Mucosa of rectum (tissue), 2 donors: Measurements from ENCODE around the gene RPS6KA5.
A peak's percentile ranks its signal among the peaks of the same experiment; 100 is the strongest.
"Not testable (repeated sequence)": the region's sequence is repeated elsewhere in the genome, so short reads cannot be mapped to it uniquely, and the experiment has no call there.

ENCODE experiments used
- H3K27ac ChIP-seq, 2 donors: one replicate each; pipeline ENCODE4 v1.7.0; 2013; ENCODE audit warnings: inconsistent platforms in 2 of 2, low read depth in 2 of 2, low read length in 2 of 2
- H3K27me3 ChIP-seq, 2 donors: one replicate each; pipeline ENCODE4 v1.7.0; 2013; ENCODE audit warnings: low read length in 2 of 2; ENCODE audit not compliant: control insufficient read depth in 2 of 2, insufficient read depth in 2 of 2
- H3K36me3 ChIP-seq, 2 donors: one replicate each; pipeline ENCODE4 v1.7.0; 2013; ENCODE audit warnings: low read length in 2 of 2; ENCODE audit not compliant: control insufficient read depth in 2 of 2, insufficient read depth in 2 of 2
- H3K4me1 ChIP-seq, 2 donors: one replicate each; pipeline ENCODE4 v1.7.0; 2013; ENCODE audit warnings: low read length in 2 of 2, mild to moderate bottlenecking in 1 of 2; ENCODE audit not compliant: control insufficient read depth in 2 of 2, insufficient read depth in 2 of 2
- H3K4me3 ChIP-seq, 2 donors: one replicate each; pipeline ENCODE4 v1.7.0; 2013; ENCODE audit warnings: low read length in 2 of 2
- H3K9ac ChIP-seq, 2 donors: one replicate each; pipeline ENCODE4 v1.7.0; 2013; ENCODE audit warnings: low read length in 2 of 2, low read depth in 1 of 2, mild to moderate bottlenecking in 1 of 2
- H3K9me3 ChIP-seq, 2 donors: one replicate each; pipeline ENCODE4 v1.7.0; 2013; ENCODE audit warnings: low read length in 2 of 2; ENCODE audit not compliant: control insufficient read depth in 2 of 2
- donor health status: healthy.
- donor health status: Normal muscosa, but diverticular disease.

Gene RPS6KA5

DNA sequence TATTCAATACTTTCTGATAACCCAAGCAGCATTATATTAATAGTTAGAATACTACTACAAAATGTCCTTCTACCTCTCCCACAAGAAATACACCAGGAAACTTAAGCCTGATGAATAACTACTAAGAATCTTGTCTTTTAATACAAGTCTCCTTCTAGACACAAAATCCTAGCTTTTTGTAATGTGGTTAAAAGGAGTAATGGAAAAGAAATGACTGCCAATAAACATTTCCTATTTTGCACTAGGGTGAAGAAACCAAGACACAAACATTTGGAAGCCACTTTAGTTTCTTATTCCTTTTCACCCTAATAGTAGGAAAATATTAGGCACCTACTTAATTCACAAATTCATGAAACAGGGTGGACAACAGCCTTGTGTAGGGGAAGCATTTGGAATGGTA is 192.9 kb downstream of the RPS6KA5 start:
- no peak overlapping the region for H3K4me3 ChIP-seq
- H3K9me3 ChIP-seq: no peaks in the 10 kb centered on the region
- H3K9ac ChIP-seq: no peak overlapping the region
- H3K36me3 ChIP-seq: peaks cover 3 to 4% of the 10 kb centered on the region in 2 donors
- no peaks in the 10 kb centered on the region for H3K4me1 ChIP-seq
- H3K27me3 ChIP-seq: no peaks in the 10 kb centered on the region
- no peak overlapping the region for H3K27ac ChIP-seq

DNA sequence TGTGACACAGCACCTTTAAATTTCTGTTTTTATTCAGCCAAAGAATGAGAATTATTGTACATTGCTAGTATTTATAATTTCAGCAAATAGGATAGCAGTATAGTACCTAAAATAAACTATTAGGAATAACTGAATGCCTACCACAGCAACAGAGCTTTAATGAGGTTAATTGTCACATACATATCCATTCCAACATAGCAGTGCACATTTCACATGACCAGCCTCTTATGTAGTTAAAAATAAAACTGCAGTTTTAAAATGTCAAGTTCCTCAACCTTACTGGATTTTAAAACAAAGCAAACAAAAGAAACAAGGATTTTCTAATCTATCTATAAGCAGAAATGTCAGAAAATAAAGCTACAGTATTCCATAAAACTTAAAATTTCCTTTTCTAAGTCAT is 193.6 kb downstream of the RPS6KA5 start:
- peaks cover 1% of the 10 kb centered on the region in 2 donors for H3K36me3 ChIP-seq
- no peaks in the 10 kb centered on the region for H3K9me3 ChIP-seq
- H3K4me1 ChIP-seq: no peaks in the 10 kb centered on the region
- H3K9ac ChIP-seq: no peak overlapping the region
- H3K4me3 ChIP-seq: no peak overlapping the region
- no peaks in the 10 kb centered on the region for H3K27me3 ChIP-seq
- no peak overlapping the region for H3K27ac ChIP-seq

DNA sequence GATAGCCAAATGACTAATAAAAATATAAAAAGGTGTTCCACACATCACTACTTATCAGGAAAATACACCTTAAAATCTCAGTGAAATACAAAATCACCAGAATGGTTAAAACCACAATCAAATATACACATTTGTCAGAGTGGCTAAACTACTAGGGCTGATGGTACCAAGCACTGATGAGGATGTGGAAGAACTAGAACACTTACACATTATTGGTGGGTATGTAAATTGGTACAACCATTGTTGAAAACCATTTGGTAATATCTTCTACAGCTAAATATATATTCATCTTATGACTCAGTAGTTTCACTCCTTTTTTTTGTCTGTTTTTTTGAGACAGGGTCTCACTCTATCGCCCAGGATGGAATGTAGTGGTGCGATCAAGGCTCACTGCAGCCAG is 195.7 kb downstream of the RPS6KA5 start:
- no peaks in the 10 kb centered on the region for H3K27me3 ChIP-seq
- H3K36me3 ChIP-seq: no peaks in the 10 kb centered on the region
- H3K4me3 ChIP-seq: no peak overlapping the region

DNA sequence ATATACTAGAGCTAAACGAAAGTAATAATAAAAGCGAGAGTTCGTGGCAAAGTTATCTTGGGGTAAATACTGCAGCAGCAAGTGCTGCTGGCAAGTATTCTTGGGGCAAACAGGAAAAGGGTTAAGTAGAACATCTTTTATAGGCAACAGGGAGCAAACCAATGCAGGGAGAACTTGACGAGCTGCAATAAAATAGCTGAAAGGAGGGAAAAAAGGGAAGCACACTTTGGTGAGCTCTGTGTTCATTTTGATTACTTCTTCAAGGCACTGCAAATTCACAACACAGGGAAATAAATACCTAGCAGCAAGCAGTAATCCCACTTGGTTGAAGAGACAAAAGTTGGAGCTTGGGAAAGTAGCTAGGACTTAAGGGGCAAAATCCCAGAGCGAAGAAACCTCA is 201.9 kb downstream of the RPS6KA5 start:
- no peaks in the 10 kb centered on the region for H3K27me3 ChIP-seq
- no peak overlapping the region for H3K27ac ChIP-seq
- H3K4me3 ChIP-seq: peak overlapping the region in 1 of 2 donors; percentile 9
- H3K9me3 ChIP-seq: no peaks in the 10 kb centered on the region
- H3K4me1 ChIP-seq: no peaks in the 10 kb centered on the region
- no peak overlapping the region for H3K9ac ChIP-seq
- no peaks in the 10 kb centered on the region for H3K36me3 ChIP-seq

More for the DNA sequence above, 195.7 kb downstream of the RPS6KA5 start:
- H3K27ac ChIP-seq: no peak overlapping the region
- H3K9ac ChIP-seq: no peak overlapping the region
- no peaks in the 10 kb centered on the region for H3K4me1 ChIP-seq
- no peaks in the 10 kb centered on the region for H3K9me3 ChIP-seq

DNA sequence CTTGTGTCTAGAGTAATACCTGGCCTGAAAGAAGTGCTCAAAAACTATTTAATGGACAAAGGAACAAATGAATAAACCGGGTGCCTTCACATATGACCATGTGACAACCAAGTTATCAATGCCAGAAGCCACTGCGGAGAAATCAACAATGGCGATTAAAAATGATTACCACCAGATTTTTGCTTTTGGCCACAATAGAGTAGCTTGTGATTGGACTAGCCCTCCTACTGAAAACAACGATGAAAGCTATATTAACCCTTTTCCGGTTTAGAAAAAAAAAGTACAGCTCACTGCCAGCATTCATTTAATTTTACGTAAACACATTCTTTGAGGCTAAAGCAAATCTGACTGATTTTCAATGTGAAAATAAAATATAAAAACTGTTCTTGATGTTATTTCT is 202.6 kb downstream of the RPS6KA5 start:
- Histone ChIP-seq H3K36me3 (no peaks in the 10 kb centered on the region), H3K9me3 (no peaks in the 10 kb centered on the region), H3K27me3 (no peaks in the 10 kb centered on the region), H3K4me3 (no peak overlapping the region), H3K27ac (no peak overlapping the region), H3K9ac (no peak overlapping the region), H3K4me1 (no peaks in the 10 kb centered on the region)

DNA sequence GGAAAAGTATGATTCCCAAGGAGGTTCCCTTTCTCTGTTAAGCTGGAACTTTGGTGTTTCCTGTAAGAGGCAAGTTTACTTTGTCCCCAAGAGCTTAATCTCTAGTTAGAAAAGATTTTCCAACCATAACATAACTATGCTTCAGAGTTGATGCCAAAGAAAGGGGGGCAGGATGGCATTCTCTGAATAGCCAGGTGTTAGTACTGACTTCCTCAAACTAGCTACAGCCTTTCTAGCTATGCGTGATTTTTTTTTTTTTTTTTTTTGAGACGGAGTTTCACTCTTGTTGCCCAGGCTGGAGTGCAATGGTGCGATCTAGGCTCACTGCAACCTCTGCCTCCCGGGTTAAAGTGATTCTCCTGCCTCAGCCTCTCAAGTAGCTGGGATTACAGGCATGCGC is 204.3 kb downstream of the RPS6KA5 start:
- H3K27ac ChIP-seq, H3K4me3 ChIP-seq, H3K4me1 ChIP-seq, H3K9ac ChIP-seq, H3K36me3 ChIP-seq, H3K27me3 ChIP-seq, H3K9me3 ChIP-seq: not testable (repeated sequence)

DNA sequence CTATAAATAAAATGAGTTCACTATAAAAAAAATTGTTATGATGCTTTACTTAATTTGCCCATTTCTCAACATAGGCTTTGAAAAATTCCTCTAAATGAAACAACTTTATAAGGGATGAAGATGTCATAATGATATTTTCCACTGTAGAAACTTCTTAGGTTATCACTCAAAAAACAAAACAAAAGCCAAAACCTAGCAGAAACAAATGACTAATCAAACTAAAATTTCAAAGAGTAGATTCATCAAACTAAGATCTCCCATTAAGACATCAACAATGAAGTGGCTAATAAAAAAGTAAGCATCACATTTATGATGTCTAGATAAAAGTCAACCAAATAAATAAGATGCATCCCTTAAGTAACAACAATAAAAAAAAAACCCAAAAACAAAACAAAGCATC is 207.3 kb downstream of the RPS6KA5 start:
- no peaks in the 10 kb centered on the region for H3K36me3 ChIP-seq
- H3K9ac ChIP-seq: no peak overlapping the region
- no peaks in the 10 kb centered on the region for H3K9me3 ChIP-seq

DNA sequence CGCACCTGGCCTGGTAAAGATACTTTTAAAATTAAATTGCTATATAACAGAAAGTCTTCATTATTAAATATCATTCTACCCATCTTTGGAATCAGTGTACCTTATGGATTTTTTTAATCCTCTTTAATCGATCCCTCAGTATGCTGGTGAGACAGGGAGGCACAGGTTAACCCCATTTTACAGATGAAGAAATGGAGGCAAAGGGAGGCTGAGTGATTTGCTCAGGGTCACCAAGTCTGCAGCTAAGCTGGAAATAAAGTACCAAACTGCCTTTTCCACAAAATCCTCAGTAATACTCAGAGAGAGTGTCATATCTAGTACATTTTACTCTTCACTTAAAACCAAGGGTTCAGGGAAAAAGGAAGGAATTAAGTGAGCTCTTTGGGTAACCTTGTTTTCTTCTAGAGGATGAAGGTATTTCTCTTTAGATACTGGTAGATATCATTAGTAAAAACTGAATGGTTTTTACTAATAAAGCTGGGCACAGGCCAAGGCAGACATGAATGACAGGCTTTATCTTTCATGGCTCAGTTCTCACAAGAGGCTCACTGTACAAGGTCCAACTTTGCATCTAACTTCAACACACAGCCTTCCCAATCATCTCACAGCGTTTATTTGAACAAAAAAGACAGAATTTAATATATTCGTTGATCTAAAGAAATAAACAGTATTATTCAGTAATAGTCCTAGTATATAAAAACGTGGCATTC is 209.0 kb downstream of the RPS6KA5 start:
- Histone ChIP-seq H3K27ac (no peak overlapping the region), H3K4me3 (no peak overlapping the region), H3K27me3 (no peaks in the 10 kb centered on the region), H3K9ac (no peak overlapping the region), H3K4me1 (no peaks in the 10 kb centered on the region), H3K9me3 (no peaks in the 10 kb centered on the region), H3K36me3 (no peaks in the 10 kb centered on the region)

More for the DNA sequence above, 207.3 kb downstream of the RPS6KA5 start:
- no peaks in the 10 kb centered on the region for H3K27me3 ChIP-seq
- H3K4me1 ChIP-seq: no peaks in the 10 kb centered on the region
- H3K4me3 ChIP-seq: no peak overlapping the region
- no peak overlapping the region for H3K27ac ChIP-seq

DNA sequence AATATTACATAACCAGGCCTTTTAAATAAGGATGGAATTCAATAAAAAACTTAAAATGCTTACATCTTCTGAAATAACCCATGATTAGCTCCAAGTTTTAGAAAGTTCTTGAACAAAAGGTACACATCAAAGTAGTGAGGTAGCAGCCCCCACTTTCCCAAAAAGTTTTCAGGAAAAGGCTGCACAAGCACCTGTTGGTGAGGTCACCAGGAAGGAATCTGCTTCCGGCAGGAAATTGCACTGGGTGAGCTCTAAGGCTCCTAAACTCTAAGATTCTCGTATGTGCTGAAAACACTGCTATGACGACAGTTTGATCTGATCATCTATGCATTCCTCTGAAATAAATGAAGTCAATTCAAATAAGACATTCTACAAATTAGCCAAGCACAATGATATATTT is 210.0 kb downstream of the RPS6KA5 start:
- Histone ChIP-seq H3K4me3 (no peak overlapping the region), H3K27me3 (no peaks in the 10 kb centered on the region), H3K4me1 (no peaks in the 10 kb centered on the region), H3K27ac (no peak overlapping the region), H3K36me3 (no peaks in the 10 kb centered on the region), H3K9me3 (no peaks in the 10 kb centered on the region), H3K9ac (no peak overlapping the region)

DNA sequence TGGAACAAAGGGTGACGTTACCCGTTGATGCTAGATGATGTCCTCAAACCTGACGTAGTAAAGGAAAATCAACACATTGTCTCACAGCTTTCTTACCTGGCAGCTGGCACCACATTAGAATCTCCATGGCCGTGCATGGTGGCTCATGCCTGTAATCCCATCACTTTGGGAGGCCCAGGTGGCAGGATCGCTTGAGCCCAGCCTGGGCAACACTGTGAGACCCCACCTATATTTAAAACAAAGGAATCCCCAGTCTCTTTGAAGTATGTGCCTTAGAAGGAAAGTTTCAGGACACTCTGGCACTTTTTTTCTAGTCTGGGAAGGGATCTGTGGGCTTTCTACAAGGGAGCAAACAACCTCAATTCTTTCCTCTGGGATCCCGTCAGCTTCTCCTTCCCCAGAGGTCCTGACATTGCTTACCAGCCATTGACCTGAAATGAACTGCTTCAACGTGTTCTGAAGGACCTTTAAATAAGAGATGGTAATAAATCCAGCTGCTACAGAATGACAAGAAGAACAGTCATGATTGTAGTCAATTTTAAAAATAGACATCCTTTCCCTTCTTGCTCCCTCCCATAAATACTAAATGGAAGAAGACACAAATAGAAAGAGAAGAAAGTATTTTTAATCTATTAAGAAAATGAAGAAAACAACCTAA is 210.5 kb downstream of the RPS6KA5 start:
- Histone ChIP-seq H3K9ac (no peak overlapping the region), H3K27me3 (no peaks in the 10 kb centered on the region), H3K4me1 (no peaks in the 10 kb centered on the region), H3K27ac (no peak overlapping the region), H3K4me3 (no peak overlapping the region), H3K36me3 (no peaks in the 10 kb centered on the region), H3K9me3 (no peaks in the 10 kb centered on the region)
